Stimulated activated CD8-positive, alpha-beta memory T cell treated with anti-CD3 and anti-CD28 coated beads, Interleukin-12 subunit alpha, Interleukin-12 subunit beta, amount 100 ng/mL, for 24 hours (primary cell): ENCODE measurements around the gene STAB1.

Experiments
- DNase-seq: peaks from one replicate; pipeline ENCODE4 v3.0.0-alpha.2; 2020; ENCODE audit errors: extremely low read depth

The STAB1 gene

GRCh38 chr3:52458031-52458760 lies 36.9 kb upstream of the STAB1 start:
- no peak for DNase-seq

DNA sequence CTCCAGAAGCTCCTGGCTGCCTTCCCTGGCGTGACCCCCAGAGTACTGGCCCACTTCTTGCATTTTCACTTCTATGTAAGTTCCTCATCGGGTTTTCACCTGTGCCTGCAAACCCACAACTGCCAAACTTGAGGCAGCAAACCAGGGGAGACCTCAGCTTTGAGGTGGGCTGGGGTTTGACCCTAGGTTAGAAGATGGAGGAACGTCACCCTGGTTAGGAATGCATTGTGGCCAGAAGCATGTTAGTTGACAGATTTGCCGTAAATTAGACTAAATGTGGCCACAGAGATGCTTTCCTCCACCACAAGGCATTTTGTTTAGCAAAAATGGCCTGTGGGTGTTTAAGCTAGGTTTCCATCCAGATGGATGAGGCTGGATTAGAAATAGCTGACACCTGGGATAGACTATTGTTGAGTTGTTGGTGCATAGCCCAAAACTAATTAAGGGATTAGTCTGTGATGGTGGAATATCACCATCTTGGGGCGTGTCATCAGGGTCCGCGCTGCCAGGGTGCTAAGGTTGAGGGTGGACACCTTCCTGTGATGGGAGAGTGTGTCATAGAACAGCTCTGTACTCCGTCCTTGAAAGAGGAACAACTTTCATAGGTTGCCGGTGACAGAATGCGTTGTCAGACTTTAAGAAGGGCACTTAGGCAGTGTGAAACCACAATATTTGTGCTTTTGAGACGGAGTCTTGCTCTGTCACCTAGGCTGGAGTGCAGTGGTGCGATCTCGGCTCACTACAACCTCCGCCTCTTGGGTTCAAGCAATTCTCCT lies 36.2 kb upstream of the STAB1 start:
- no peak for DNase-seq

DNA sequence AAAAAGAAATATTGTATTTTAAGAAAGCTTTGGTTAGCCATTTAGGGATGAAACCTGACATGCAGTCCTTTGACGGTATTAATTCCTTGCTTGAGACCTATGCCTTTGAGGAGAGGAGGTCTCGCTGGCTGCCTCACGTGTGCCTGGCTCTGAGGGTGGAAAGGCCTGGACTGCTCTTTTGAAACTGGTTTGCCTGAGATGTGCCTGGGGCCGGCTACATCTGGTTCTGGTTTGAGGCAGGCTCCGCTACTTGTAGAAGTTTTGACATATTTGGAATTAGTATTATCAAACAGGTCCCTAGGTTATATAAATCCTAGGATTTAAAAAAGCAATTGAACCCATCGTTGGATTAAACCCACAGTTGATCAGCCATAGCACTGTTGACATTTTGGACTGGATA lies 33.3 kb upstream of the STAB1 start:
- DNase-seq = no peak

GRCh38 chr3:52463416-52463815 lies 31.7 kb upstream of the STAB1 start:
- no peak for DNase-seq

- DNase-seq = no peak
Observed at GRCh38 chr3:52468336-52468735, 26.8 kb upstream of the STAB1 start.

DNA sequence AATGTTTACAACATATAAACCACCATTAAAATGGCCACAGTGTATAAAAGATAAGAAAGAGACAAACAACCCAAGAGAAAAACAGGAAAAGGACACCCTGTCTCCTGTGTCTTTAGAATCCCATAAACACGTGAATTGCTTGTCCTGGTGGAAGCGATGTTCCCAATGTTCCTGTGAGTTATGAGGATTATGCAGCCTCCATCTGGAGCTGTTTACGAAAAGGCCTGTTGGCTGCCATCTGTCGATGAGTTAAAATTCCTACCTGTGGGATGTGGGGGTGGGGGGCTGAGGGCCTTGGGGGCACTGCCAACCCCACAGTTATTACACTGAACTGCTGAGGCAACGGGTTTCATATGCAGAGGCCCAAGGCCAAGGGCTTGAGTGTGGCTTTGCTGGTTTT lies 26.1 kb upstream of the STAB1 start:
- no peak for DNase-seq

DNA sequence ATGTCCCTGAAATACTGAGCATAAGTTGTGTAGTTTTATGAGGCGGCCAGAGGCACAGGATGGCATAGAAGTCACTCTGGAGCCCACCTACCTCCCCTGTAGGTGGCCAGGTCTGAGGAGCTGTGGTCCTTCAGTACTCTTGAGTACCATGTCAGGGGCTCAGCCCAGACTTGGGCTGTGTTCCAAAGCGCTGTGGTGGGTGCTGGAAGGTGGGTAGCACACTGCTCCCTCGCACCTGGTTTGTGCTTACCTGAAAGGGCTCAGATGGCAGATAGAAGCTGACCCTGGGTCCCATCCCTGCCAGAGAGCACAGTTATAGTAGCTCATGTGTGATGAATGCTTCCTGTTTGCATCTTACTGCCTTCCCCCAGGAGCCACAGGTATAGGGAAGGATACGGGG lies 24.2 kb upstream of the STAB1 start:
- no peak for DNase-seq

DNA sequence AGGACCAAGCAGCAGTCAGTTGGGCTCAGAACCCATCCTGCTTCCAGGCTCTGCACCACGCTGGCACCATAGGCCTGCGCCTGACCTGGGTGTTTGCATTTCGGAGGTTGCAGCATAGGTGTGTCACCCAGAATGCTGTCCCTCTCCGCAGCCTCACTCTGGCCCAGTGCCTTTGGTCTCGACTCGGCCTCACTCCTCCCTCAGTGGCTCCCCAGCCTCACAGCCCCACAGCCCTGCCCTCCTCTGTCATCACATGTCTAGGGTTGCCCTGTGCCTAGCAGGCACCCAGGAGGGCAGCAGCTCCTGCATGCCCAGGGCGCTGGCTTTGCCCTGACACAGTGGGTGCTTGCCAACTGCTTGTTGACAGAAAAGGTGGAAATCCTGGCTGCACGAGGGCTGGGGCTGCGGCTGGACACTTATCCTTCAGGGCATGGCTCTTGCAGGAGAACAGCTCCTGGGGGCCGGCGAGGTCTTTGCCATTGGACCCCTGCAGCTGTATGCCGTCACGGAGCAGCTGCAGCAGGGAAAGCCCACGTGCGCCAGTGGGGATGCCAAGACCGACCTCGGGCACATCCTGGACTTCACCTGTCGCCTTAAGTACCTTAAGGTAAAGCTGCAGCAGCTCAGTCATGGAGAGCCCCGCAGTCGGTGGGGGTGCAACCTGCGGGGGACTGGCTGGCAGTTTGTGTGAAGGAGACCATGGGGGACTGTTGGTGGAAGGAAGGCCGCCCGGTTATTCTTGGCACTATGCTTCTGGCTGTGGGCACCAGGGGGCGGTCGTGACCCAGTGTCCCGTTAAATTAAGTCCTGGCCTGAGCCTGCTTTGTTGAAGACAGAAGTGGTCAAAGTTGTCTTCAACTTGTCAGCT lies 23.5 kb upstream of the STAB1 start:
- no peak for DNase-seq

- DNase-seq = no peak
Observed at GRCh38 chr3:52472239-52473000, 22.7 kb upstream of the STAB1 start.

DNA sequence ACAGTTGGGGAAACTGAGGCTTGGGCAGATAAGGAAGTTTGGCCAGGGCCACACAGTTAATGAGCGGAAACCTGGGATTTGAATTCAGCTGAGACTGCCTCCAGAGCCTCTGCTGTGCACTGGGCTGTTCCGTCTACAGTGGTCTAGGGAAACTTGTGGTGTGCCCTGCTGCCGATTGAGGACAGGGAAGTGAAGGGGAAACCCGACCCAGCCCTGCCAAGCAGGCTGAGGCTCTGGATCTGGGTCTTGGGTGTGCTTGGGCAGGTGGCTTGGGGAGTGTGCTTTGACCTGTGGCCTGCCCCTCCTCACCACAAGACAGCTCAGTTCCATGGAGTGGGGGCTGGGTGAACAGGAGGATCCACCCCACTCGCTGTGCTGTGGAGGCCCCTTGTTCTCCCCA lies 22.1 kb upstream of the STAB1 start:
- no peak for DNase-seq

- no peak for DNase-seq
Observed at GRCh38 chr3:52477076-52477795, 17.9 kb upstream of the STAB1 start.

GRCh38 chr3:52477796-52478095 lies 17.4 kb upstream of the STAB1 start:
- DNase-seq = no peak

- DNase-seq = no peak
Observed at GRCh38 chr3:52479037-52479876, 15.9 kb upstream of the STAB1 start.

DNA sequence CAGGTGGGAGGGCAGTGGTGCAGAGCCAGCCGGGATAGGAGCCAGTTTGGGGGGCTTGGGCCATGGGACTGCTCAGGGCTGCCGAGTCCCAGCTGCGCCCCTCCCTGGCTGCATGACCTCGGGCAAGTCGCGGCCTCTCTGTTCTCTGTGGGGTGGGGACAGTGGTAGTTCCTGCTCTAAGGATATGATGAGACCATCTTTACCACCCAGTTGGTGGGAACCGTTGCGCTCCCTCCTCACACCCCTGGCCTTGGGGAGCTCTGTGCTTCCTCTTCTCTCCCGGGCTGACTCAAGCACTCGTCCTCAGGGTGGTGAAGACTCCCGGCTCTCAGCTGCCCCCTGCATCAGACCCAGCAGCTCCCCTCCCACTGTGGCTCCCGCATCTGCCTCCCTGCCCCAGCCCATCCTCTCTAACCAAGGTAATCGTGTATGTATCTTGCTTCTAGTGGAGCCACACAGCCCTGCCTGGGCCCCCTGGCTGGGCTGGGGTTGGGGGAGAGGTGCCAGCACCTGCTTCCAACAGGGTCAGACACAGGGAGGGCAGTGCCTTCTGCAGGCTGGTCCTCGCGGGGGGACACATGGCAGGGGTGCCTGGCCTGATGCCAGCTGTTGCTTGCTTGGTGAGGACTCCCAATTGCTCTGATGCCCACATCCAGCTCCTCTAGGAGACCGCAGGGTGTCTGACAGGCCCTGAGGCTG lies 15.1 kb upstream of the STAB1 start:
- no peak for DNase-seq

GRCh38 chr3:52480768-52481715 lies 14.1 kb upstream of the STAB1 start:
- DNase-seq = no peak

DNA sequence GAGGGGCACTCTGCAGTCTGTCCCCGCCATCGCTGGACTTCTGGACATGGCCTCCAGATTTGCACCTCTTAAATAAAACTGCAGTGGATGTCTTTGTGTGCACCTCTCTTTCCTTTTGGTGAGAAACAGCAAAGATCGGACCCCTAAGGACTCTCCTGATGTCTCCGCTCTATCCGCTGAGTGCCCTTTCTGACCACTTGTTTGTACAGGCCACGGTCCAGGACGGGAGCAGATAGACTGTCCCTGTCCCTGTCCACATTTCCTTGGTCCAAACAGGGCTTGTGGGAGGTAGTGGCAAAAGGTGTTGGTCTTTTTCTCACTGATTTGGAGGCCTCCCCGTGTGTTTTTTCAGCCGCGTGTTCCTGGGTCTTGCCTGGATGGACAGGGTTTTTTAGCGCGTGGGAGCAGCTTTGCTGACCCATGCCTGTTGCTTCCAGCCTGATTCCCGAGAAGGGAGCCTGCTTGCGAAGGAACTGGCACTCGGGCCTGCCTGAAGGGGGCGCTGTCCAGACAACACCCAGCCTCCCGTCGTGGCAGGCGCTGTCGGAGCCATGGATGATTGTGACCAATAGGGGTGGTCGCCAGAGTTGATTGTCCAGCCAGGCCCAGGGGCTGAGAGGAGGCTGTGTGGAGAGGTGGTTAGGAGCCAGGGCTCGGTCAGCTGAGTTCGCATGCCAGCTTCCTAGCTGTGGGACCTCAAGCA lies 13.2 kb upstream of the STAB1 start:
- no peak for DNase-seq

GRCh38 chr3:52483081-52483480 lies 12.1 kb upstream of the STAB1 start:
- no peak for DNase-seq
